Osteoblast (primary cell): ENCODE data around the gene PIP5K1B. TPM values are rescaled to one million over a fixed set of nuclear protein-coding genes. Genes with fewer than 3 reads are reported as not detected.

Experiments
- DNase-seq: peaks from one replicate; pipeline ENCODE4 v3.0.0; 2011; ENCODE audit warnings: low spot score, mixed read lengths; ENCODE audit not compliant: insufficient read length; ENCODE audit errors: missing footprints
- H2AFZ ChIP-seq: 2 replicates; pipeline ENCODE4 v1.6.0; 2011; ENCODE audit warnings: mild to moderate bottlenecking, low read length
- H3K27ac ChIP-seq: 2 replicates; pipeline ENCODE4 v1.5.1; 2011; ENCODE audit warnings: mild to moderate bottlenecking, low read depth, low read length, moderate library complexity
- H3K27me3 ChIP-seq: 2 replicates; pipeline ENCODE4 v1.6.0; 2012; ENCODE audit warnings: mild to moderate bottlenecking, control low read depth, inconsistent platforms, low read length, moderate library complexity; ENCODE audit not compliant: insufficient read depth
- H3K36me3 ChIP-seq: 2 replicates; pipeline ENCODE4 v1.5.1; 2011; ENCODE audit warnings: mild to moderate bottlenecking, low read length, control low read depth, moderate library complexity; ENCODE audit not compliant: insufficient read depth
- H3K4me1 ChIP-seq: 2 replicates; pipeline ENCODE4 v1.5.1; 2011; ENCODE audit warnings: mild to moderate bottlenecking, low read length, control low read depth, moderate library complexity; ENCODE audit not compliant: insufficient read depth
- H3K4me2 ChIP-seq: 2 replicates; pipeline ENCODE4 v1.6.0; 2011; ENCODE audit warnings: mild to moderate bottlenecking, low read length; ENCODE audit not compliant: insufficient read depth
- H3K4me3 ChIP-seq: fragments of 200-600 bp; sonication (generic); 3 replicates; pipeline ENCODE4 v1.5.1; 2012; ENCODE audit warnings: mild to moderate bottlenecking, low read length, inconsistent platforms; ENCODE audit not compliant: insufficient read depth
- H3K79me2 ChIP-seq: 2 replicates; pipeline ENCODE4 v1.6.0; 2012; ENCODE audit warnings: mild to moderate bottlenecking, low read length, control low read depth, inconsistent platforms; ENCODE audit not compliant: insufficient read depth
- H3K9me3 ChIP-seq: 2 replicates; pipeline ENCODE4 v1.5.1; 2011; ENCODE audit warnings: low read depth, low read length, control low read depth
- H4K20me1 ChIP-seq: 2 replicates; pipeline ENCODE4 v1.6.0; 2012; ENCODE audit warnings: mild to moderate bottlenecking, low read length, control low read depth; ENCODE audit not compliant: insufficient read depth
- total RNA-seq: library from RNA; depleted of rRNA; stranded (reverse); fragments of >200 nt; gene quantifications from 2 replicates; pipeline ENCODE4 v1.2.3, GENCODE V29; 2012
- TF ChIP-seq, protein P1 (sequence below): IDR thresholded peaks from 2 replicates; pipeline ENCODE4 v1.5.1; 2011; ENCODE audit warnings: mild to moderate bottlenecking, low read depth, low read length, moderate library complexity; ENCODE audit errors: extremely low read depth

Gene PIP5K1B
- total RNA-seq, 1 donor, result not detected

DNA sequence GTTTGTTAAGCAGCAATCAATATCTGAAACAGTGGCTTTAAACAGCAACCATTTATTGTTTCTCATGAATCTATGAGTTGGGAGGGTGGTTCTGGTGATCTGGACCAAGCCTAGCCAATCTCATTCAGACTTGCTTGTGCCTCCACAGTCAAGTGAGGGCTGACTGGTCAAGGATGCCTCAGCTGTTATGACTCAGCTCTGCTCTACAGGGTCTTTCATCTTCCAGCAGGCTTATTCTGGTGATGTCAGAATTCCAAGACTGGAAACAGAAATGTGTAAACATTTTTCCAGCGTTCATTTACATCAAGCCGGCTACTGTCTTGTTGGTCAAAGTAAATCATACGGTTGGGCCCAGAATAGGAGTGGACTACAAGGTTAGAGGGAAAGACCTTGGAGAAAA, 2.5 kb upstream of the PIP5K1B start:
- no peaks in the 10 kb centered on the region for H3K79me2 ChIP-seq
- H3K36me3 ChIP-seq, result no peaks in the 10 kb centered on the region
- H3K4me3 ChIP-seq, result no peak overlapping the region
- no peak overlapping the region for H3K27ac ChIP-seq
- TF ChIP-seq, protein P1, sequence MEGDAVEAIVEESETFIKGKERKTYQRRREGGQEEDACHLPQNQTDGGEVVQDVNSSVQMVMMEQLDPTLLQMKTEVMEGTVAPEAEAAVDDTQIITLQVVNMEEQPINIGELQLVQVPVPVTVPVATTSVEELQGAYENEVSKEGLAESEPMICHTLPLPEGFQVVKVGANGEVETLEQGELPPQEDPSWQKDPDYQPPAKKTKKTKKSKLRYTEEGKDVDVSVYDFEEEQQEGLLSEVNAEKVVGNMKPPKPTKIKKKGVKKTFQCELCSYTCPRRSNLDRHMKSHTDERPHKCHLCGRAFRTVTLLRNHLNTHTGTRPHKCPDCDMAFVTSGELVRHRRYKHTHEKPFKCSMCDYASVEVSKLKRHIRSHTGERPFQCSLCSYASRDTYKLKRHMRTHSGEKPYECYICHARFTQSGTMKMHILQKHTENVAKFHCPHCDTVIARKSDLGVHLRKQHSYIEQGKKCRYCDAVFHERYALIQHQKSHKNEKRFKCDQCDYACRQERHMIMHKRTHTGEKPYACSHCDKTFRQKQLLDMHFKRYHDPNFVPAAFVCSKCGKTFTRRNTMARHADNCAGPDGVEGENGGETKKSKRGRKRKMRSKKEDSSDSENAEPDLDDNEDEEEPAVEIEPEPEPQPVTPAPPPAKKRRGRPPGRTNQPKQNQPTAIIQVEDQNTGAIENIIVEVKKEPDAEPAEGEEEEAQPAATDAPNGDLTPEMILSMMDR, result no peak
- no peak for DNase-seq
- H3K4me2 ChIP-seq, result no peak overlapping the region
- H2AFZ ChIP-seq, result no peak overlapping the region
- H4K20me1 ChIP-seq, result no peaks in the 10 kb centered on the region
- no peaks in the 10 kb centered on the region for H3K4me1 ChIP-seq
- H3K9me3 ChIP-seq, result no peaks in the 10 kb centered on the region
- H3K27me3 ChIP-seq, result peaks cover 30% of the 10 kb centered on the region

DNA sequence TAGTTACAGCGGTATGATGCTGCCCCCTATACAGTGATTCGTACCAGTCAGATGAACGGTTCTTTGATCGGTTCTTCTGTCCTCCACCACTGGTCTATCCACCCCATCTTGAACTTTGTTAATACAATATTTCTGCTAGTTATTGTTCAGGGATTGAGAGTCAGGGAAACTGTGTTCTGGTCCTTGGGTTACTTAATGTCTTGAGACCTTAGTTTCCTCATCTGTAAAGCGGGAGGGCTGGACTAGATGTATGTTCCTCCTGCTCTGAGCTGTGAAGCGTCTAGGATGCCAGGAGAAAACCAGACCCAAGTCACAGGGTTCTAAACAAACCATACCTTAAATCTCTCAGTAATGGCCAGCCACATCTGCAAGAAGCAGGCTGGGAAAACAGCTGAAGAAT, 1.4 kb upstream of the PIP5K1B start:
- Histone ChIP-seq H3K79me2 (no peaks in the 10 kb centered on the region), H3K4me2 (no peak overlapping the region), H3K36me3 (no peaks in the 10 kb centered on the region), H3K4me1 (no peaks in the 10 kb centered on the region), H2AFZ (no peak overlapping the region), H3K27me3 (peaks cover 35% of the 10 kb centered on the region), H4K20me1 (no peaks in the 10 kb centered on the region), H3K4me3 (no peak overlapping the region), H3K27ac (no peak overlapping the region), H3K9me3 (no peaks in the 10 kb centered on the region)
- TF ChIP-seq, protein P1, result no peak
- no peak for DNase-seq

DNA sequence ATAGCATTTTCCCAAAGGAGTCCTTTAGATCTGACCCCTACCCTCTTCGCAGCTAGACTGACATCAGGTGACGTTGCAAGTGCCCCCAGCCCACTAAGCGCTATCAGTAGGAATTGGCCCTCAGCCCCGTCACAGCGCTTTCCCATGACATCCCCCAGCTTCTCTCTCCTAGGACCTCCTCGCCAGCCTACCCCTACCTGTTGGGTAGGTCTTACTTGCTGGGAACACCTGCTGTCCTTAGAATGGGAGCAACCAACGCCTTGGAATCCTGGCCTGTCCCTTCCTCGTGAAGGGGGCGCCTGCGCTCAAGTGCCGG, 584 bp upstream of the PIP5K1B start:
- TF ChIP-seq, protein P1, result no peak
- Histone ChIP-seq H4K20me1 (no peaks in the 10 kb centered on the region), H3K4me3 (no peak overlapping the region), H3K36me3 (no peaks in the 10 kb centered on the region), H3K79me2 (no peaks in the 10 kb centered on the region), H3K4me2 (peak overlapping the region; percentile 32), H3K4me1 (no peaks in the 10 kb centered on the region), H2AFZ (no peak overlapping the region), H3K27ac (no peak overlapping the region), H3K27me3 (peaks cover 35% of the 10 kb centered on the region), H3K9me3 (no peaks in the 10 kb centered on the region)
- DNase-seq, result no peak

DNA sequence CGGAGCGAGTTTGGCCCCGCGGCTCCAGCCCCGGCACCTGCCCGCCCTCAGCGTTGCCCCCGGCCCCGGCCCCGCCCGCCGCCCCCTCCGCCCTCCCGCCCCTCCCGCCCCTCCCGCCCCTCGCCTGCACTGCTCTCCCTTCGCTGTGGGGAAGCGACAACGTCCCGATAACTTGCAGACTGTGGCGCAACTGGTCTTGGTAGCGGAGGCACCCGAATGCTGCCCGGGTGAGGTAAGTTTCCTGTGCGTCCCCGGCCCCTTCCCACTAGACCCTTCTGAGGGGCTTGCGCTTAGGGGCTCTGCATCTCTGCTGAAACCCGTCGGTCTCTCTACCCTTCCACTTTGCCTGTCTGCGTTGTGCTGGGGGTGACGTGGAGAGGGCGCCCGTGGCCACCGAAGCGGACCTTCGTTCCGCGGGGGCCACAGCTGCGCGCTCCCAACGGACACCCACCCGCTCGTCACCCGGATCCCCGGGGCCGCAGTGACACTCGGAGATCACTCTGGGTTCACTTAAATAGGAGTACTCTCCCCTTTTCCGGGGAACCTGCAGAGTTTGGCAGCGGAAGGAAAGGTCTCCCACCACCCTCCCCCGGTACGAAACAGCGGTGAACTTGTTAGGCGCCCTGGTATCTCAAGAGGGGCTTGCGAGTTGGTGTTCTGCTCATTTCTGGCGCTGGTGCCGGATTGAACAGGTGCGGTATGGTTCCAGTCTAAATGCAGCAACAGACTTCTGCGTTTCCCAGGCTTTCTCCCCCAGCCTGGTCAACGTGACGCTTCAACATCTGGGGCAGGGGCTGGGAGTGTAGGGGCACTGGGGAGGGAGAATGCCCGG, 707 bp downstream of the PIP5K1B start:
- TF ChIP-seq, protein P1, result no peak
- DNase-seq, result peak; percentile 73
- Histone ChIP-seq H3K36me3 (no peaks in the 10 kb centered on the region), H3K4me1 (no peaks in the 10 kb centered on the region), H3K27ac (no peak overlapping the region), H4K20me1 (no peaks in the 10 kb centered on the region), H3K9me3 (no peaks in the 10 kb centered on the region), H2AFZ (no peak overlapping the region), H3K4me3 (no peak overlapping the region), H3K27me3 (peaks cover 35% of the 10 kb centered on the region), H3K79me2 (no peaks in the 10 kb centered on the region), H3K4me2 (peak overlapping the region; percentile 57)
